HPDE6-E6E7 (cell line): ENCODE data around the gene RBM33.
"Not testable (repeated sequence)": the region's sequence is repeated elsewhere in the genome, so short reads cannot be mapped to it uniquely, and the experiment has no call there.

Source experiments
- DNase-seq: peaks from one replicate; pipeline ENCODE4 v3.0.0; 2011; ENCODE audit warnings: missing footprints; ENCODE audit errors: extremely low spot score

RBM33 gene, protein sequence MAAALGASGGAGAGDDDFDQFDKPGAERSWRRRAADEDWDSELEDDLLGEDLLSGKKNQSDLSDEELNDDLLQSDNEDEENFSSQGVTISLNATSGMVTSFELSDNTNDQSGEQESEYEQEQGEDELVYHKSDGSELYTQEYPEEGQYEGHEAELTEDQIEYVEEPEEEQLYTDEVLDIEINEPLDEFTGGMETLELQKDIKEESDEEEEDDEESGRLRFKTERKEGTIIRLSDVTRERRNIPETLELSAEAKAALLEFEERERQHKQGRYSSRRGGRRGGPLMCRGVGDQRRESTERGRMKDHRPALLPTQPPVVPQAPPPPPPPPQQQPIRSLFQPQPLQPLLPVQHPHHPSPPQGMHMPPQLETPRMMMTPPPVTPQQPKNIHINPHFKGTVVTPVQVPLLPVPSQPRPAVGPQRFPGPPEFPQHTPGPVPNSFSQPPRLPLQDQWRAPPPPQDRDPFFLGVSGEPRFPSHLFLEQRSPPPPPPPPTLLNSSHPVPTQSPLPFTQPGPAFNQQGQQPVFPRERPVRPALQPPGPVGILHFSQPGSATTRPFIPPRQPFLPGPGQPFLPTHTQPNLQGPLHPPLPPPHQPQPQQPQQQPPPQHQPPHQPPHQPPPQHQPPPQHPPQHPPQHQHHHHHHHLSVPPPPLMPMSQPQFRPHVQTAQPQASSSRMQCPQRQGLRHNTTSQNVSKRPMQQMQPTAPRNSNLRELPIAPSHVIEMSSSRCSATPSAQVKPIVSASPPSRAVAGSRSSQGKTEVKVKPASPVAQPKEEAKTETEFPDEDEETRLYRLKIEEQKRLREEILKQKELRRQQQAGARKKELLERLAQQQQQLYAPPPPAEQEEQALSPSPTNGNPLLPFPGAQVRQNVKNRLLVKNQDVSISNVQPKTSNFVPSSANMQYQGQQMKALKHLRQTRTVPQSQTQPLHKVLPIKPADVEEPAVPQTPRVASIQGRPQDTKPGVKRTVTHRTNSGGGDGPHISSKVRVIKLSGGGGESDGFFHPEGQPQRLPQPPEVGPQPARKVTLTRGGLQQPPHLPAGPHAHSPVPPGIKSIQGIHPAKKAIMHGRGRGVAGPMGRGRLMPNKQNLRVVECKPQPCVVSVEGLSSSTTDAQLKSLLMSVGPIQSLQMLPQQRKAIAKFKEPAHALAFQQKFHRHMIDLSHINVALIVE

GRCh38 chr7:155644178-155644970 lies at the start of gene RBM33:
Gene RBM33, plus strand, starts transcription at chr7:155644661. Its CDS starts 216 bp downstream, at chr7:155644877.
- DNase-seq: peak; percentile 83

DNA sequence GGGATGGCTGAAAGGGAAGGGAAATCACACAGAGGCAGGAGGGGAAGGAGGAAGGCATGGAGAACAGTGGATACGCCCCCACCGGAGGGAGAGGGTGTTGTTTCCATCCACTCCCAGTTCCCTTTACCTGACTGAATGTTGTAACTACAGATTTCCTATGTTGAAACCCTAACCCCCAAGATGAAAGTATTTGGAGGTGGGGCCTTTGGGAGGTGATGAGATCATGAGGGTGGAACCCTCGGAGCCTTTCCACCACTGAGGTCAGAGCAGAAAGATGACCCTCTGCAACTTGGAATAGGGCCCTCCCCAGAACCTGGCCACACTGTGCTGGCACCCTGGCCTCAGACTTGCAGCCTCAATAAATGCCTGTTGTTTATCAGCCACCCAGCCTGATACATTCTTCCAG lies 49.5 kb upstream of the RBM33 start:
- no peak for DNase-seq

GRCh38 chr7:155597753-155598140 lies 46.7 kb upstream of the RBM33 start:
- DNase-seq: no peak

GRCh38 chr7:155598810-155599210 lies 45.7 kb upstream of the RBM33 start:
- DNase-seq: peak; percentile 57

DNA sequence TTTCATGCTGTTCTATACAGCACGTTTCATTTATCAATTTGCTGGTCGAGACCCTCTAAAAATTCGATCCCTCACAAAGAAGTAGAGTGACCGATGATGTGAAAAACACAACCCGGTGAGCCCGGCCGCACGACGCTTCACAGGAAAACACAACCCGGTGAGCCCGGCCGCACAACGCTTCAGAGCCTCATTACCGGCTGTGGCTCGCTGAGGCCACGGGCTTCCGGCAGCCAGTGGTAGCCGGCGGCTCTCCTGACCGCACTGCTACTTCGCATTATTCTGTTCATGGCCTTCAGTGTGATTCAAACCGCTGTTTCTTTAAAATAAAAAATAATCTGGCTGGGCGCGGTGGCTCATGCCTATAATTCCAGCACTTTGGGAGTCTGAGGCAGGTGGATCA lies 42.3 kb upstream of the RBM33 start:
- DNase-seq: no peak

DNA sequence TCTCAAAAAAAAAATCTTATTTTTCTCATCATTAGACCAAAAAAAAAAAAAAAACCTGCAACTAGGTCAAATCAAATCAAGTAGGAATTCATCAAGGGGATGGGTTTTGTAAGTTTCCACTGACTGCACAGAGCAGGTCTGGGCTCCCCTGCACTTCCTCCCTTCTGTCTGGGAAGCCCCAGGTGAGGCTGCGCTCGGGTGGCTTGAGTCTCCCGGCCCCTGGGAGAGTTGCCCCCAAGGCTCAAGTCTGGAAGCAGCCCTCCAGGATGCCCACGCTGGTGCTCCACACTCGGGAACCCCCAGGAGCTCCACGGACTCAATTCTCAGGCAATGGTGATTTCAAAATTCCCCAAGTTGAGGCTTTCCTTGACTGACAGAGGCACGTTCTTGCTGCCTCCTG lies 41.7 kb upstream of the RBM33 start:
- no peak for DNase-seq

GRCh38 chr7:155603205-155603857 lies 41.1 kb upstream of the RBM33 start:
- DNase-seq: no peak

DNA sequence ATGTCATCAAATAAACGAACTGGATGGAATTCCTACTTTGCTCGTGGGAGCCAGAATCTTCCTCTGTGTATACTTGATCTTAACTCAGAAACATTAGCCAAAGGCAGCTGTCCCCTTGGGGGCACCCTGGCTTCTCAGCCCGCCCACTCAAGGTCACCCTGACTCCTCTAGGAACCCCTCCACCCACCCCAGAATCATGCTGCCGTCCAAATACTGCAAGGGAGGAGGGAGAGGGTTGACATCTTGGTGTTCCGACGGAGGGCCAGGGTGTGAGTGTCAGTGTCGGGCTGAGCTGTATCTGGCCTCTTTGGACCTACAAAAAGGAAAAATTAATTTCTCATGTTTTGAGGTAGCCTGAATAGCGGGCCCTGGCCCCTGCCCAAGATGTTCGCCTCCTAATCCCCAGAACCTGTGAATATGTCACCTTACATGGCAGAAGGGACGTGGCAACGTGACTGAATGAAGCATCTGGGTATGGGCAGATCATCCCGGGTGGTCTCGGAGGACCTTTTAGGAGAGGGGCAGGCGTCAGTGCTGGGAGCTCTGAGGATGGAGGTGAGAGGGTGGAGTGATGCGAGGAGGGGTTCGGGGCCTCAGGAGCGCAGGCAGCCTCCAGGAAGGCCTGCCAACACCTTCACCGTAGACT lies 40.5 kb upstream of the RBM33 start:
- no peak for DNase-seq

- no peak for DNase-seq
These were observed 39.9 kb upstream of the RBM33 start for GRCh38 chr7:155604504-155604997.

DNA sequence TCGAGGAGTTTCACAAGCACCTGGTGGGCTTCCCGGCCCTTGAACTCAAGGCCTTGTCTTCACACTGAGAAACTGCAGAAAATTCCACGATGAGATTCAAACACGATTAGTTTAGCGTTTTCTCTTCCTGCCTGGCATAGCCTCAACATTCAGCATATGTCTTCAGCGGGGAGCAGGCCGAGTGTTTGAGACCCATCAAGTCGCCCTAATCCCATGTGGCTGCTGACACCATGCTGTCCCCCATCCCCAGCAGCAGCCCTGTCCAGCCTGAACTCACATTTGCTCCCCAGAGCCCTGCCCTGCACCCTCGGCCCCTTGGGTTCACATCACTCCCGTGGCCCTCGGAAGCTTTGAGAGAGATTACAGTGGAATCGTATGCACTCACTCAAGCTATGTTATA lies 35.3 kb upstream of the RBM33 start:
- no peak for DNase-seq

DNA sequence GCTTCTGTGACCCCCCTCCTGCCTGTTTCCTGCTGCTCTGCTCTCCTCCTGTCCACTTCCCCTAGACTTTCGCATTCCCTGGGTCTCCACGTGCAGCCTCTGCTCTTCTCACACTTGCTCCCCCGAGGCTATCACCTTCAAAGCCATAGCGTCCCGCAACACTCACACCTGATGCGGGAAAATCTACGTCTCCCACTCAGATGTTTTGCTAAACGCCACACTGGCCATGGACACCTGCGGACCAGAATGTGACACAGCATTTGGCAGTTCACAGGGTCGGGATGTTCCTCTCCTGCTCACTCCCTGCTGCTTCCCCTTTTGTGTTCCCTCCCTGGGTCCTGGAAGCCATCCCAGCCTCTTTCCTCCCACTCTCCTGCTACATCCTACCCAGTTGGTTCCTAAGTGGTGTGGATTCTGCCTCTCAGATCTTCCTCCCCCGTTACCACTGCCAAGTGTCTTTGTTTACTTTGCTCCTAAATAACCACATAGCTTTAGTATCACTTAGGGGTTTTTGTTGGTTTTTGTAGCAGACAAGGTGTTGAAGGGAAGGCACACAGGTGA lies 33.7 kb upstream of the RBM33 start:
- no peak for DNase-seq

GRCh38 chr7:155611808-155612447 lies 32.5 kb upstream of the RBM33 start:
- no peak for DNase-seq

GRCh38 chr7:155612658-155613057 lies 31.8 kb upstream of the RBM33 start:
- no peak for DNase-seq

DNA sequence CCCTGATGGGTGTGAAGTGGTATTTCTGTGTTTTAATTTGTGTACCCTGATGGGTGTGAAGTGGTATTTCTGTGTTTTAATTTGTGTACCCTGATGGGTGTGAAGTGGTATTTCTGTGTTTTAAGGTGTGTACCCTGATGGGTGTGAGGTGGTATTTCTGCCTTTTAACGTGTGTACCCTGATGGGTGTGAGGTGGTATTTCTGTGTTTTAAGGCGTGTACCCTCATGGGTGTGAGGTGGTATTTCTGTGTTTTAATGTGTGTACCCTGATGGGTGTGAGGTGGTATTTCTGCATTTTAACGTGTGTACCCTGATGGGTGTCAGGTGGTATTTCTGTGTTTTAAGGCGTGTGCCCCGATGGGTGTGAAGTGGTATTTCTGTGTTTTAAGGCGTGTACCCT lies 29.4 kb upstream of the RBM33 start:
- DNase-seq: not testable (repeated sequence)

DNA sequence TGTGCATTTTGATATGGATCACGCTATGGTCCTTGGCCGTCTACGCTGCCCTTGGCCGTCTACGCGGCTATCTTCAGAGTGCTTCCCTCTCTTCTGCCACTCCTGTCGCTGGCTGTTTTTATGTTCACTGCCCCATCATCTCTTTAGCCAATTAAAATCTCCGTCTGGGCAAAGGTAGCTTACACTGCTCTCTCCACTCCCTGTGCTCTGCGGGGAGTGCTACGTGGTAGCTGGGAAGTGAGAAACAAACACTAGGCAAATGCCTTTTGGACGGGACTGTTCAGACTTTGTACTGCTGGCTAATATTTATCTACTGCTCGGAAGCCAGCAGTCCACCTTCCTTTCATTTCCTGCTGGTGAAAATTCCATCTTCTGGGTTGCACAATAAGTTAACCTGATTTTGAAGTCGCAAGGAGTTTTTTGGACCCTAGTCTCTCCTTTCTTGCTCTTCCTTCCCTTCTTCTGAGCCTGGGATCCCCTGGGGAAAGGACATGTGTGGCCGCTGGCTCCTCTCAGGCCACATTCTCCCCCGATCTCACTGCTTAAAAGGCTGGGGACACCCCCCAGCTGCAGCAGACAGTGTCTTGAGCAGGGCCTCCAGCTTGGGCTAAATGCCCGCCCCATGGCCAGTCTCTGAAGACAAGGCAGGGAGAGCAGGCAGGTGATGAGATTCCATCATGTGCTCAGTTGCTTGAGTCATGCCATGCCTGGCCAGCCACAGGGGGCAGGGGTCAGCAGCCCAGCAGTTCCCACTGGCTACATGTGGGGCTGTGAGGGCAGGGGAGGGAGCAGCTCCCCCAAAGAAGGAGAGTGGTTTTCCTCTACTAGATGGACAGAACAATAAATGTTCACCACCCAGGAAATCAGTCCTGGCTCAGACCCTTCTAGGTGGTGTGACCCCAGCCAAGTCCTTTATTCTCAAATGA lies 25.5 kb upstream of the RBM33 start:
- no peak for DNase-seq

GRCh38 chr7:155619634-155620271 lies 24.7 kb upstream of the RBM33 start:
- no peak for DNase-seq

DNA sequence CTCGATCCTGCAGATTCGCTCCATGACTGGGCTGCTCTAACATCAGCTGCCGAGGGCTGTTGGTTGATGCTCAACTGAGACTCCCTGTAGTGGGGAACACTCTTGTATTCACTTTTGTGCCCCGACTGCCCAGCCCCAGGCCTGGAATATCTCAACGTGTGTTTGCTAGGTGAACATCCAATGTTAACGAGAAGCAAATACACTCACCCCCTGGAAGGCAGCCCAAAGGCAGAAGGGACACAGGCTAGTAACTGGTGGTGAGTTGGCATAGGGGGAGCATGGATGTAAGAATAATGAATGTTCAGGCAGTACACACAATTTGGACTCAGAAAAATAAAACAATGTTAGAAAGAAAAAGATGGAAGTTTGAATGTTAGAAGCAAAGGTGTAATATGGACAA lies 24.0 kb upstream of the RBM33 start:
- no peak for DNase-seq
